DND-41 (cell line): ENCODE measurements around the gene VWA3B.
"Not testable (repeated sequence)": the region's sequence is repeated elsewhere in the genome, so short reads cannot be mapped to it uniquely, and the experiment has no call there.

Experiments
- EZH2 ChIP-seq: IDR thresholded peaks from 3 replicates; pipeline ENCODE4 v1.6.1; 2012; ENCODE audit warnings: borderline replicate concordance, low read depth, mild to moderate bottlenecking, moderate library complexity, low read length, inconsistent platforms; ENCODE audit not compliant: severe bottlenecking
- TF ChIP-seq, protein P1 (sequence below): IDR thresholded peaks from 2 replicates; pipeline ENCODE4 v1.5.1; 2012; ENCODE audit warnings: borderline replicate concordance, low read length, moderate library complexity, mild to moderate bottlenecking; ENCODE audit not compliant: poor library complexity, severe bottlenecking; ENCODE audit errors: extremely low read depth

GRCh38 chr2:98102315-98102714 lies 15.3 kb downstream of the VWA3B start:
- TF ChIP-seq, protein P1, sequence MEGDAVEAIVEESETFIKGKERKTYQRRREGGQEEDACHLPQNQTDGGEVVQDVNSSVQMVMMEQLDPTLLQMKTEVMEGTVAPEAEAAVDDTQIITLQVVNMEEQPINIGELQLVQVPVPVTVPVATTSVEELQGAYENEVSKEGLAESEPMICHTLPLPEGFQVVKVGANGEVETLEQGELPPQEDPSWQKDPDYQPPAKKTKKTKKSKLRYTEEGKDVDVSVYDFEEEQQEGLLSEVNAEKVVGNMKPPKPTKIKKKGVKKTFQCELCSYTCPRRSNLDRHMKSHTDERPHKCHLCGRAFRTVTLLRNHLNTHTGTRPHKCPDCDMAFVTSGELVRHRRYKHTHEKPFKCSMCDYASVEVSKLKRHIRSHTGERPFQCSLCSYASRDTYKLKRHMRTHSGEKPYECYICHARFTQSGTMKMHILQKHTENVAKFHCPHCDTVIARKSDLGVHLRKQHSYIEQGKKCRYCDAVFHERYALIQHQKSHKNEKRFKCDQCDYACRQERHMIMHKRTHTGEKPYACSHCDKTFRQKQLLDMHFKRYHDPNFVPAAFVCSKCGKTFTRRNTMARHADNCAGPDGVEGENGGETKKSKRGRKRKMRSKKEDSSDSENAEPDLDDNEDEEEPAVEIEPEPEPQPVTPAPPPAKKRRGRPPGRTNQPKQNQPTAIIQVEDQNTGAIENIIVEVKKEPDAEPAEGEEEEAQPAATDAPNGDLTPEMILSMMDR: not testable (repeated sequence)
- TF ChIP-seq EZH2: not testable (repeated sequence)
